ENCODE results near the gene SMARCB1.

DNA sequence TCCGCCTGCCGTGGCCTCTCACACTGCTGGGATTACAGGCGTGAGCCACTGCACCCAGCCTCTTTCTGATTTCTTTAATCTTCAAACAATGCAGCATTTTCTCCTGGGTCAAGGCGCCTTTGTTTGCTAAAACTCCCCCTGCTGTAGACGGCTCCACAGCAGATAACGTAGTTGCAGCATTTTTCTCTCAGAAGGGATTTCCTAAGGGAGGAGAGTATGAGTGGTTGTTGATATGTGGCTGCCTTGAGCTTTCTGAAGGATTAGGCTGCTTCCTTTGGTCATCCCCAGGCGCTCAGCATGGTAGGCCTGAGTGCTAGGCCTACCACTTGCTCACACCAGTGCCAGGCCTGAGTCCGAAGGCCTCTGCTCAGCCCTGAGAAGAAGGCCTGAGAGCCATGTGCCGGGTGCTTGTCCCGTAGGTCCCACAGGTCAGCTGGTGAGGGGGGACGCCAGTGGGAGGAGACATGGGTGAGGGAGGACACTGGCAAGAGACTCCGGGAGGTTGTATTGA lies 18.1 kb downstream of the SMARCB1 start:
- no peak for TF ChIP-seq POLR2AphosphoS5 (IDR thresholded peaks at IDR 0.05; ENCODE audit: insufficient read depth, low read depth, low read length)
- TF ChIP-seq, protein P1, sequence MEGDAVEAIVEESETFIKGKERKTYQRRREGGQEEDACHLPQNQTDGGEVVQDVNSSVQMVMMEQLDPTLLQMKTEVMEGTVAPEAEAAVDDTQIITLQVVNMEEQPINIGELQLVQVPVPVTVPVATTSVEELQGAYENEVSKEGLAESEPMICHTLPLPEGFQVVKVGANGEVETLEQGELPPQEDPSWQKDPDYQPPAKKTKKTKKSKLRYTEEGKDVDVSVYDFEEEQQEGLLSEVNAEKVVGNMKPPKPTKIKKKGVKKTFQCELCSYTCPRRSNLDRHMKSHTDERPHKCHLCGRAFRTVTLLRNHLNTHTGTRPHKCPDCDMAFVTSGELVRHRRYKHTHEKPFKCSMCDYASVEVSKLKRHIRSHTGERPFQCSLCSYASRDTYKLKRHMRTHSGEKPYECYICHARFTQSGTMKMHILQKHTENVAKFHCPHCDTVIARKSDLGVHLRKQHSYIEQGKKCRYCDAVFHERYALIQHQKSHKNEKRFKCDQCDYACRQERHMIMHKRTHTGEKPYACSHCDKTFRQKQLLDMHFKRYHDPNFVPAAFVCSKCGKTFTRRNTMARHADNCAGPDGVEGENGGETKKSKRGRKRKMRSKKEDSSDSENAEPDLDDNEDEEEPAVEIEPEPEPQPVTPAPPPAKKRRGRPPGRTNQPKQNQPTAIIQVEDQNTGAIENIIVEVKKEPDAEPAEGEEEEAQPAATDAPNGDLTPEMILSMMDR (IDR thresholded peaks at IDR 0.05; ENCODE audit: extremely low read depth in 1 of 2, insufficient read depth in 1 of 2, low read depth in 1 of 2, low read length in 2 of 2): no peak
- TF ChIP-seq POLR2A (IDR thresholded peaks at IDR 0.05; ENCODE audit: low read depth, low read length): no peak
- TF ChIP-seq MYC (IDR thresholded peaks at IDR 0.05; ENCODE audit: low read depth, low read length): no peak
- TF ChIP-seq, protein P2, sequence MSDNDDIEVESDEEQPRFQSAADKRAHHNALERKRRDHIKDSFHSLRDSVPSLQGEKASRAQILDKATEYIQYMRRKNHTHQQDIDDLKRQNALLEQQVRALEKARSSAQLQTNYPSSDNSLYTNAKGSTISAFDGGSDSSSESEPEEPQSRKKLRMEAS (IDR thresholded peaks at IDR 0.05; ENCODE audit: insufficient read depth, insufficient read length): no peak
- no peak for TF ChIP-seq FOS (IDR thresholded peaks at IDR 0.05; ENCODE audit: borderline replicate concordance, insufficient read depth, low read length)
- no peak for TF ChIP-seq GATA2 (IDR thresholded peaks at IDR 0.05; ENCODE audit: insufficient read depth, insufficient read length, low read depth, low read length)
- TF ChIP-seq EZH2 (IDR thresholded peaks at IDR 0.05; ENCODE audit: borderline replicate concordance, low read depth, low read length, severe bottlenecking): no peak

Measured in endothelial cell of umbilical vein (primary cell).